Skeletal muscle cell (primary cell): Measurements from ENCODE around the gene EPHA3.

Experiments
- DNase-seq: peaks from one replicate; pipeline ENCODE4 v3.0.0-alpha.2; 2010; ENCODE audit warnings: low read depth
- H3K4me3 ChIP-seq: 2 replicates; pipeline ENCODE4 v1.5.1; 2011; ENCODE audit warnings: low read depth, mild to moderate bottlenecking, control low read depth, low read length, moderate library complexity

EPHA3 gene

GRCh38 chr3:89107461-89108290, at the start of gene EPHA3:
Gene EPHA3, plus strand, starts transcription at chr3:89107621. Its CDS starts 128 bp downstream, at chr3:89107749.
- peak within 1 kb of the TSS; percentile 54 for H3K4me3 ChIP-seq
- DNase-seq: peak; percentile 38

GRCh38 chr3:89058371-89058770, 49.0 kb upstream of the EPHA3 start:
- no peak overlapping the region for H3K4me3 ChIP-seq
- no peak for DNase-seq

GRCh38 chr3:89059211-89059925, 48.1 kb upstream of the EPHA3 start:
- DNase-seq: peak; percentile 21
- no peak overlapping the region for H3K4me3 ChIP-seq

- H3K4me3 ChIP-seq: no peak overlapping the region
- DNase-seq: no peak
These were observed 46.2 kb upstream of the EPHA3 start for GRCh38 chr3:89061259-89061658.

GRCh38 chr3:89067736-89068135, 39.7 kb upstream of the EPHA3 start:
- no peak overlapping the region for H3K4me3 ChIP-seq
- DNase-seq: no peak

- no peak overlapping the region for H3K4me3 ChIP-seq
- no peak for DNase-seq
These were observed 34.8 kb upstream of the EPHA3 start for GRCh38 chr3:89072642-89073041.

- DNase-seq: no peak
- no peak overlapping the region for H3K4me3 ChIP-seq
These were observed 27.5 kb upstream of the EPHA3 start for GRCh38 chr3:89079944-89080343.

GRCh38 chr3:89087851-89088250, 19.6 kb upstream of the EPHA3 start:
- no peak overlapping the region for H3K4me3 ChIP-seq
- no peak for DNase-seq

GRCh38 chr3:89098173-89098572, 9.2 kb upstream of the EPHA3 start:
- H3K4me3 ChIP-seq: no peak overlapping the region
- DNase-seq: no peak

- no peak overlapping the region for H3K4me3 ChIP-seq
- no peak for DNase-seq
These were observed 8.3 kb upstream of the EPHA3 start for GRCh38 chr3:89098964-89099585.

GRCh38 chr3:89101251-89101650, 6.2 kb upstream of the EPHA3 start:
- DNase-seq: no peak
- H3K4me3 ChIP-seq: no peak overlapping the region

- DNase-seq: no peak
- H3K4me3 ChIP-seq: no peak overlapping the region
These were observed 5.5 kb upstream of the EPHA3 start for GRCh38 chr3:89101921-89102320.

- H3K4me3 ChIP-seq: no peak overlapping the region
- no peak for DNase-seq
These were observed 2.9 kb upstream of the EPHA3 start for GRCh38 chr3:89104499-89104898.

GRCh38 chr3:89105503-89105902, 1.9 kb upstream of the EPHA3 start:
- no peak for DNase-seq
- no peak overlapping the region for H3K4me3 ChIP-seq

GRCh38 chr3:89108291-89108550, 800 bp downstream of the EPHA3 start:
- no peak for DNase-seq
- peak overlapping the region; percentile 54 for H3K4me3 ChIP-seq

- no peak for DNase-seq
- H3K4me3 ChIP-seq: no peak overlapping the region
These were observed 5.9 kb downstream of the EPHA3 start for GRCh38 chr3:89113344-89113743.

GRCh38 chr3:89113893-89114840, 6.7 kb downstream of the EPHA3 start:
- H3K4me3 ChIP-seq: peak overlapping the region; percentile 66
- no peak for DNase-seq

- DNase-seq: no peak
- peak overlapping the region; percentile 66 for H3K4me3 ChIP-seq
These were observed 7.4 kb downstream of the EPHA3 start for GRCh38 chr3:89114841-89115223.

GRCh38 chr3:89116476-89116875, 9.1 kb downstream of the EPHA3 start:
- H3K4me3 ChIP-seq: no peak overlapping the region
- no peak for DNase-seq

- H3K4me3 ChIP-seq: no peak overlapping the region
- DNase-seq: no peak
These were observed 30.6 kb downstream of the EPHA3 start for GRCh38 chr3:89138048-89138447.
